T1000 (cell line): ENCODE data around the gene N4BP3.
"Not testable (repeated sequence)": the region's sequence is repeated elsewhere in the genome, so short reads cannot be mapped to it uniquely, and the experiment has no call there.

Experiments
- DNase-seq: peaks from one replicate; lab custom pipeline; 2025; ENCODE audit warnings: mixed read lengths; lab: John Stamatoyannopoulos, UW

Gene N4BP3

DNA sequence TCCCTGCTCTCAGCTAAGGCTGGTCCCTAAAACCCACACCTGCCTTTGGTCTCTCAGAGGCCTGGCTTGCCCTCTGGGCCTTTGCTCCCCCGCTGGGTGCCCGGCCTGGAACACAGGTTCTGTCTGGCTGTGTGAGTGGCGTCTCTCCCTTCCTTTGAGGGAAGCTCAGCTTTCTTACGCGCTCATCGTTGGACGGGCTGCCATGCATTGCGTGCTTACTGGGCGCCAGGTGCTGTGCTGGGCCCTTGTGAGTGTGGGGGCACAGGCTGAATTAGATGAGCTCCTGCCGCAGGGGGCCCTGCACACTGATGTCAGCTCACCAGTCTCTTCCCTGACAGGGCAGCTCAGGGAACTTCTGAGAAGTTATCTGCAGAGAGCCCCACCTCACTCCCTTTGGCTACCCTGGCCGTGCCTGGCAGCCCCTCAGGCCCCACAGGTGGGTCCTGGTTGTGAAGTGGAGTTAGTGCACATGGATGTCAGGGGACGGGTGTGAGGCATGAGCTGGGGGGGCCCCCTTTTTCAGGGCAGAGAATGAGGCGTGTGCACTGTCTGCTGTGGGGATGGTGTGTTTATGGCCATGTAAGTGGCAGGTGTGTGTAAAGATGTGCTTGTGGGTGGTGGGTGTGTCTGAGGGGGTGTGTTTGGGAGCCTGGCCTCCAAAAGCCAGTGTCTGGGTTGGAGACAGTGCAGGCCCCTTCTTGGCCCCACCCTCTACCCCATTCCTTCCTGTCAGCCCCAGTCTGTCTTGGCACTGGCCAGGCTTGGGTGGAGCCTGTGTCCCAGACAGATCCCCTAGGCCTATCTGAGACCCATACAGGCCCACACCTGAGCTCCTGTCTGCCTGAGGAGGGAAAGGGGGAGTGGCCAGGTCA, 10.0 kb downstream of the N4BP3 start:
- DNase-seq, result no peak

DNA sequence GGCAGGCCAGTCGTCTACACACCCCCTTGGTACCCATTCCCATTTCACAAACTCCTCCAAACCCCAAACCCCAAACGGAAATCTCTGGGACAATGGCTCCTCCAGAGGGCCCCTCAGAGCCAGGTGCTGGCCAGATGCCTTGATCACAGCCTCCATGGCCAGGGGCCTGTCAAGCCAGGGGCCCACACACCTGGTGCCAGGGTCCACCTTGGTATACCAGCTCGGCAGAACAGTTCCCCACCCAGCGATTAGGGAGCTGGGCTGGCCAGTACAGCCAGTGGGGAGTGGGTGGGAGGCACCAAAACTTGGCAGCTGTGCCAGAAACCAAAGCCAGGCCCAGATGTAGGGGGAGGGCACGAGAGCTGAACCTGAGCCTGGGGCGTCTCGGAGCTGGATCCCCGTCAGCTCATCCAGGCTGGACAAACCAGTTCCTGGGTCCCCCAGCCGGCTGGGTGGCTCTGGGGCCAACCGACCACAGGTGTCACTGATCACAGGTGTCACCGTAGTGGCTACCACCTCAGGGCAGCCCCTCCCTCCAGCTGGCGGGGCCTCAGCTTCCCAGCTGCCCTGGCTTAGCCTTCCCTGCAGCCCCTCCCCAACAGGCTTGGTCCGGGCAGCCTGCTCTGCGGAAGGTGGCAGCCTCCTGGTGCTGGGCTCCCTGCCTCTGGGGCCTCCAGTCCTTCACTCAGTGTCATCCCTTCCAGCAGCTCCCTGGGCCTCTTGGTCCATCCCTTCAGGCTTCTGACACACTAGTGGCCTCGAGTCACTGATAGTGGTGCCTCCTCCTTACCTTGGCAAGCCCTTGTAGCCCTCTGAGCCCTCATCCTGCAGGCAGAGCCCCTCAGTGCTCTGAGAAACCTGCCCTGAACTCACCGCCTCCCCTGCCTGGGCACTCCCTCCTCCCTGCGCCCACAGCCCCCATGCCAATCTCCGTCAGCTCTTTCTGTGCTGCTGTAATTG, 10.9 kb downstream of the N4BP3 start:
- DNase-seq, result no peak

DNA sequence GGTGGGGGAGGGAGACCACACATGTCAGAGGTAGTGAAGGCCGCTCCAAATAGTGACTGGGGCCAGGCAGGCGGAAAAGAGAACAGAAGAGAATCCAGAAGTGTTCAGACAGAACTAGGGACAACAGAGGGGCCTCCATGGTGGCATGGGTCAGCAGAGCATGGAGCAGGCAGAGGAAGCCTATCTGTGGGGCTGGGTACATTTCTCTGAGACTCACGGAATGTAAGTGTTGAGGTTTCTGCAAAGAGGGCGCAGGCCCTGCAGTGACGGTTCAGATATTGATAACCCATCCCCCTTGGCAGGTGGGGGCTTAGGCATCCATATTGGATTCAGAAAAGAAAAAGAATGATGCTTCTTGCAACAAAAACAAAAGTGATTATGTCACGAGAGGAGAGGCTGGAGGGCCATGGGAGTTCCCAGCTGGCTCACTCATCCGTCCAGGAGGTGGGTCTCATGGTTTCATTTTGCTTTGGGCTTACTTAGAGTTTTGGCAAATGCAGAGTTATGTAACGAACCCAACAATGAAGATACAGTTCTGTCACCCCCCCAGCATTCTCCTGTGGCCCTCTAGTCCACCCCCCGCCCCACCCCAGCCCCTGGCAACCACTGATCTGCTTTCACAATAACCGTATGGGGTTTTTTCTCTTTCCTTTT, 12.0 kb downstream of the N4BP3 start:
- DNase-seq, result no peak

DNA sequence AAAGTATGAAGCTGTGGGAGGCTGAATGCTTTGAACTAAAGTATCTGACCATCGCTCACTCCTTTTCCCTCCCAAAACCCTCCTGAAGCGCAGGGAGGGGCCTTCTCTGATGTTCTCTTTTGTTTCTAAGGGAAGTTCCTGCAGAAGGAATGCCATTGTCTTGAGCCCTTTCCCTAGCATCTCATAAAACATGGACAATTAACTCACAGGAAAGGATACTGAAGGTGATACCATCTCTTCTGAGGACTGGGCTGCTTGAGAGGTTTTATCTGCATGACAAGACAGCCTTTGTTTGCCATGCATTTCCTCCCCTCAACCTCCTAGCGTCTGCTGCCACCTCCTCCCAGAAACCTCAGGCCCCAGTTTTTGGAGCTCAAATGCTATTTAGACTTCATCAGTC, 13.2 kb downstream of the N4BP3 start:
- DNase-seq, result no peak

DNA sequence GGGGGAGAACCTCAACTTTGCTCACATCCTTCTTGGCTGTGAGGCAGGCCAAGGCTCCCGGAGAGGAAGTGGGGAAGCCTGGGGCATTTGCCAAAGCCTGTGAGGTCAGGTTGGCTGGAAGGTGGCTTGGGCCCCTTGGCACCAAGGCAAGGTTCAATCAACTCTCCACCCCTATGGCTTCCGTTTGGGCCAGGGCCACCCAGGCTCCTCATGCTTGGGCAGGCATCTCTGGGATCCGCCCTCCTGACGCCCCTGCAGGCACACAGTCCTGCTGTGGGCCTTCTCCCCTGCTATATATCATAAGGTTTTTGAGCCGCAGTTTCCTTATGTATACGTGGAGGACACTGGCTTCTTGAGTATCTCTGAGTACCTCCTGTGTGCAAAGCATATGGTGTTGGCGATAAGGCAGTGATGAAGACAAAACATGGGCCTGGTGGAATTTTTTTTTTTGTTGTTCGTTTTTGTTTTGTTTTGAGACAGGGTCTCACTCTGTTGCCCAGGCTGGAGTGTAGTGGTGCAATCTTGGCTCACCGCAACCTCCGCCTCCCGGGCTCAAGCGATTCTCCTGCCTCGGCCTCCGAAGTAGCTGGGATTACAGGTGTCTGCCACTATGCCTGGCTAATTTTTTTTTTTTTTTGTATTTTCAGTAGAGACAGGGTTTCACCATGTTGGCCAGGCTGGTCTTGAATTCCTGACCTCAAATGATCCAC, 14.1 kb downstream of the N4BP3 start:
- DNase-seq, result not testable (repeated sequence)

DNA sequence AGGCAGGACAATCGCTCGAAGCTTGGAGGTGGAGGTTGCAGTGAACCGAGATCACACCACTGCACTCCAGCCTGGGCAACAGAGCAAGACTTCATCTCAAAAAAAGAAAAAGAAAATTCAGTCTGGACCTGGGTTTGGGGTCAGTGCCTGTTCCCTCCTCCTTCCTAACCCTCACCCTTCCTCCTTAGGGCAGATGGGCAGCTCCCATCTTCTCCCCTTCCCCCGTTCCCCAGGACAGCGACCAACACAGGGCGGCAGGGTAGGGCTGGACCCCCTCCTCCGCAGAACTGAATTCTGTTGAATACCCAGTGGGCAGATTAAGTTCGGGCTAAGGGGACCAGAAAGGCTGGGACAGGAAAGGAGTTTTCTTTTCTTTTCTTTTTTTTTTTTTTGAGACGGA, 16.0 kb downstream of the N4BP3 start:
- DNase-seq, result no peak

DNA sequence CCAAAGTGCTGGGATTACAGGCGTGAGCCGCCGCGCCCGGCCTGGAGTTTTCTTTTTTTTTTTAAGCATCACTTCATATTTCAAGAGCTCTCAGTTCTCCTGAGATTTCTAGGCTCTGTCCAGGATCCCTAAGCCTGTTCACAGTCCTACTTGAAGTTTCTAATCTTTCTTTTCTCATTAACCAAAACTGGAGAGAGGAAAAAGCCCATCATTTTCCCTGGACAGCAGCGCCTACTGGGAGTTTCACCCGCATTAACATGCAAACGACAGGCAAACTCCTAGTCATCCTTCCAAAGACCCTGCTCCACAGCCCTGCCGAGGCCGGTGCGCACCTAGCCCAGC, 16.9 kb downstream of the N4BP3 start:
- not testable (repeated sequence) for DNase-seq

DNA sequence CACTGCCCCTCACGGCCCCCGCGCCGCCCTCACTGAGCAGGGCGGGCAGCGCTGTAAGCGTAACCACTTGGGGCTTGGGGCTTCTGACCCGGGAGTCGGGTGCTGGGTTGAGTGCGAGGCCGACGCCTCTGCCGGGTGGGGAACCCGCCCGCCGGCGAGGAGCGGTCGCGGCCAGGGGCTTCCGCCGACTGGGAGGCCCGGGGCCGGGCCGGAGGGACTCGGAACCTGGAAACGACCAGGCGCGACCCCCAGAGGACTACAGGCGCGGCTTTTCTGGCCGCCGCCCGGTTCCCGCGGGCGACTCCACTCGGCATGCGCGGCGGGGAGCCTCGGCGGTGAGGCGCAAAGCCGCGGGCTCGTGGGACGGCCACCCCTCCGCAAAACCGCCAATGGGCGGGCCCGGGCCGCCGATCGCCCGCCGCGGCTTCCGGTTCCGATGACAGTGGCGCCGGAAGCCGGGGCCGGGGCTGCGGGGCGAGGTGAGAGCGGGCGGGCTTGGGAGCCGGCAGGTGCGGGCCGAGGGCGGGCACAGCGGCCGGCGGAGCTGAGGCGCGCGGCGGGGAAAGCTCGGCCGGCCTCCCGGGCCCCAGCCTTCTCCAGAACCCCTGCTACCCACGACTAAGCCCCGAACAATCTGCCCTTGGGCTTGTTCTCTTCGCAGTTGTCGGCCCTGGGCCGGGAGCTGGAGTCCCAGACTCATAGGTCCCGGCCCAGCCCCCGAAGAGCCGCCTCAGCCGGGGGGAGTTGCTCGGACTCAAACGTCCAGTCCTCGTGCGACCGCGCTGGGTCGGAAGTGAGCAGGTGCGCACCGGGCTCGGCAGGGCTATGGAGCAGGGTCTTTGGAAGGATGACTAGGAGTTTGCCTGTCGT, 17.5 kb downstream of the N4BP3 start, which contains the start of gene RMND5B:
TSS of gene RMND5B (plus strand) at position 439 of the 870 bp plus-strand sequence. CDS start 7,106 bp downstream, outside the sequence.
- peak; percentile 64 for DNase-seq

DNA sequence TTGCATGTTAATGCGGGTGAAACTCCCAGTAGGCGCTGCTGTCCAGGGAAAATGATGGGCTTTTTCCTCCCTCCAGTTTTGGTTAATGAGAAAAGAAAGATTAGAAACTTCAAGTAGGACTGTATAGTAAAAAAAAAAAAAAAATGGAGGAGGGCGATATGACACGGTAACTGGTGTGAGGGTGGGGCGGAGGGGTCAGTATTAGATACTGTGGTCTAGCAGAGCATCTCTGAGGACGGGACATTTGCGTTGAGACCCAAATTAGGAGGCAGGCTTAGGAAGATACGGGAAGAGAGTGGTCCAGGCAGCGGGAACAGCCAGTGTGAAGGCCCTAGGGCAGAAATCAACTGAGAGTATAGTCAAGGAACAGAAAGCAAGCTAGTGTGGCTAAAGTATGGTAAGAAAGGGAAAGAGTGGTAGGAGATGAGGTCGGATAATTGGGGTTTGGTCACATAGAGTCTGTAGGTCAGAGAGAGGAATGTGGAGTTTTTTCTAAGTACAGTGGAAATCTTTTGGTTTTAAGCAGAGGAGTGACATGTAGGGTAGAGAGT, 18.2 kb downstream of the N4BP3 start:
- no peak for DNase-seq

DNA sequence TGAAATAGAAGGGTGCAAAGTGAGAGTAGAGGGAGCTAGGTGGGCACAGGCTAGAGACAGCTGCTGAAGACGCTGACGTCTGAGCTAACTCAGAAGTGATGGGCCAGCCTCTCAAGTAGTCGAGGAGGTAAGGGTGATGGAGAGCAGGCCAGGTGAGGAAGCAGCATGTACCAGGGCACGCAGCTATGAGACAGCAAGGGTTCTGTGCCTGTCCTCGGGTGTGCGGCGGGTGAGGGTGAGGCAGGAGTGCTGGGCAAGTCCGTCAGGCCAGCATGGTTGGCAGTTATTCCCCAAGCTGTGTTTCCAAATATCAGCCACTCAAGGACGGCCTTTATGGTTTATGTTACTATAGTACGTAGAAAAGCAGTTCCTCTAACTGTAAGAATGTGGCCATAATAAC, 23.7 kb downstream of the N4BP3 start:
- no peak for DNase-seq

DNA sequence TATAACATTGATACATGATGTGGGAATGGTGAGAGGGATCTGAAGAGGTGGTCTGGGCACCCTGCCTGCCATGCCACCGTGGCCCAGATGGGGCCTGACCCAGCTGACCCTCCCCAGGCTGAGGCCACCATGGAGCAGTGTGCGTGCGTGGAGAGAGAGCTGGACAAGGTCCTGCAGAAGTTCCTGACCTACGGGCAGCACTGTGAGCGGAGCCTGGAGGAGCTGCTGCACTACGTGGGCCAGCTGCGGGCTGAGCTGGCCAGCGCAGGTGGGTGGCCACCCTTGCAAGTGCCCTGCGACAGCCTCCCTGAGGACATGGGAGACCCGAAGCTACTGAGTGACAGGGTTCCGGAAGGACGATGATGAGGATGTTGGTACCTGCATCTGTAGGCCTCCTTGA, 24.7 kb downstream of the N4BP3 start:
- DNase-seq, result no peak

DNA sequence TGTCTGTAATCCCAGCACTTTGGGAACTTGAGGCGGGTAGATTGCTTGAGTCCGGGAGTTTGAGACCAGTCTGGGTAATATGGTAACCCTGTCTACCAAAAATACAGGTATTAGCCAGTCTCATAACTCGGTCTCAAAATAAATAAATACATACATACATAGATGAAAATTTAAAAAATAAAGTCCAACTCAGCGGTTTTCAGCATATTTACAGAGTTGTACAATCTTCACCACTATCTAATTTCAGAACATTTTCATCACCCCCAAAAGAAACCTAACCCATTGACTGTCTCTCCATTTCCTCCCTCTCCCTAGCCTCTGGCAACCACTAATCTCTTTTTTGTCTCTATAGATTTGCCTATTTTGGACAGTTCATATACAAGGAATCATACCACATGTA, 28.2 kb downstream of the N4BP3 start:
- no peak for DNase-seq

DNA sequence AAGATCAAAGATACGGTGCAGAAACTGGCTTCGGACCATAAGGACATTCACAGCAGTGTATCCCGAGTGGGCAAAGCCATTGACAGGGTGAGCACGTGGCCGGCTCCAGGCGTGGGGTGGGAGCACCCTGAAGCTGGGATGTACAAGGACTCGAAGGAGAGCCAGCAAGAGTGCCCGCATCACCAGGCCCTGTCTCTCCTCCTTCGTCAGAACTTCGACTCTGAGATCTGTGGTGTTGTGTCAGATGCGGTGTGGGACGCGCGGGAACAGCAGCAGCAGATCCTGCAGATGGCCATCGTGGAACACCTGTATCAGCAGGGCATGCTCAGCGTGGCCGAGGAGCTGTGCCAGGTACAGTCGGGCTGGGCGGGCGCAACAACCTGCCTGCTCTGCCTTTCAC, 29.3 kb downstream of the N4BP3 start:
- DNase-seq, result no peak

DNA sequence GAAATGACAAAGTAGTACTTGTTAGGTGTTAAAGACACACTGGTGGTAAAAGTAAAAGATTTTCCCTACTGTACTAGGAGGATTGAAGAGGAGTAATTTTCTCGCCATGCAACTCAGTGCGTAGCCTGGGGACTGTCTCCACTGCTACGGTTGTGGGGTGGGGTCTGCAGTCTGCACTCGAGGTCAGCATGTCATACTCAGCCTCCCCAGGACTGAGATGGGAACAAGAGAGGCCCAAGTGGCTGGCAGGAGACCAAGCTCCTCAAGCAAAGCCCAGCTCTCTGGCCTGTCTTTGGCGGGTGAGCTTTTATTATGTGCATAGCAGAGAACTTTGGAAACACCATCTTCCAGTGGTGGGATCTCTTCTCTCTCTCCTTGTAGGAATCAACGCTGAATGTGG, 29.9 kb downstream of the N4BP3 start:
- no peak for DNase-seq

DNA sequence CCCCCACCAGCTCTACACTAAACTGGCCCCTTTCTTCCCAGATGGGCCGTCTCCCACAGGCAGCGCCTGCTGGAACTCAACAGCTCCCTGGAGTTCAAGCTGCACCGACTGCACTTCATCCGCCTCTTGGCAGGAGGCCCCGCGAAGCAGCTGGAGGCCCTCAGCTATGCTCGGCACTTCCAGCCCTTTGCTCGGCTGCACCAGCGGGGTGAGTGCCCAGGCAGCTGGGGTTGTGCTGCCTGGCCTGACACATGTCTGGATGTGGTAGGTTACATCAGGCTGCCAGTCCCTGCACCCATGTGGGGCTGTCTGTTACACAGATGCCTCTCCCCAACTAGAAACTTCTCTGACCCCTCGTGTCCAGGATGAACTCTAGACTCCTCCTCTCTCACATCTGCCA, 30.6 kb downstream of the N4BP3 start:
- no peak for DNase-seq

DNA sequence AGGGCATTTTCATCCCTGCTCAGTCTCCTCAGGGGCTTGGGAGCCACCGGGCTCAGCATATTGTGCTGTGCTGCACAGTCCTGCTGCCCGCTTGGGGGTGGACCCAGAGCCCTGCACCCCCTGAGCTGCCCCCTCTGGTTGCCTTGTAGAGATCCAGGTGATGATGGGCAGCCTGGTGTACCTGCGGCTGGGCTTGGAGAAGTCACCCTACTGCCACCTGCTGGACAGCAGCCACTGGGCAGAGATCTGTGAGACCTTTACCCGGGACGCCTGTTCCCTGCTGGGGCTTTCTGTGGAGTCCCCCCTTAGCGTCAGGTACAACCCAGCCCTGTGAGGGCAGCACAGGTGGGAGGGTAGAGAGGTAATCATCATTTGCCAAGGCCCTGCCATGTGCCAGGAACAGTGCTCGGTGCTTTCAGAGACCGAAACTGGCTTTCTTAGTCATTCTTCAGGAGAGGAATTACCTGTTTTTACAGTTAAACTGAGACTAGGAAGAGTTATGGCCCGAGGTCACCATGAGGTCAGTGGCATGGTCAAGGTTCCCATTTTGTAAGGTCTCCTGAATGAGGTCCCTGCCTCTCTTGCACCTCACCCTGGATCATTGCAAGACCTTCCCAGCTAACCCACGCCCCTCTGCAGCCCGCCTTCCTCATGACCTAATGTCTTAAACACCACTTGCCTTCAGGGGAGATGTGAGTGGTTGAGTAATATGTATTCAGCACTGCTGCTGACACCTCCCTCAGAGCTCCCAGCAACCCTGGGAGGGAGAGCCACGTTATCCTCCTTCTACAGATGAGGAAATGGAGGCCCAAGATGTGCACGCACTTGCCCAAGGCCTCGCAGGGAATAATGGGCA, 32.9 kb downstream of the N4BP3 start:
- peak; percentile 55 for DNase-seq

DNA sequence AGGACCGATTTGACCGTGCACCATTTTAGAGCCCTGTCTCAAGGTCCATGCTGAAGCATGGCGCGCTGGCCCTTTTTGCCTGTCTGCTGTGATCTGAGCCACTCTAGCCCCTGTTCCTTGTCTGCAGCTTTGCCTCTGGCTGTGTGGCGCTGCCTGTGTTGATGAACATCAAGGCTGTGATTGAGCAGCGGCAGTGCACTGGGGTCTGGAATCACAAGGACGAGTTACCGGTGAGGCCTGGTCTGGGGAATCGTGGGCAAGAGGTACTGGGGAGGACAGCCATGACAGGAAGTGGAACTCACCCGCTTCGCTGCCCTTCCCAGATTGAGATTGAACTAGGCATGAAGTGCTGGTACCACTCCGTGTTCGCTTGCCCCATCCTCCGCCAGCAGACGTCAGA, 34.1 kb downstream of the N4BP3 start:
- no peak for DNase-seq

DNA sequence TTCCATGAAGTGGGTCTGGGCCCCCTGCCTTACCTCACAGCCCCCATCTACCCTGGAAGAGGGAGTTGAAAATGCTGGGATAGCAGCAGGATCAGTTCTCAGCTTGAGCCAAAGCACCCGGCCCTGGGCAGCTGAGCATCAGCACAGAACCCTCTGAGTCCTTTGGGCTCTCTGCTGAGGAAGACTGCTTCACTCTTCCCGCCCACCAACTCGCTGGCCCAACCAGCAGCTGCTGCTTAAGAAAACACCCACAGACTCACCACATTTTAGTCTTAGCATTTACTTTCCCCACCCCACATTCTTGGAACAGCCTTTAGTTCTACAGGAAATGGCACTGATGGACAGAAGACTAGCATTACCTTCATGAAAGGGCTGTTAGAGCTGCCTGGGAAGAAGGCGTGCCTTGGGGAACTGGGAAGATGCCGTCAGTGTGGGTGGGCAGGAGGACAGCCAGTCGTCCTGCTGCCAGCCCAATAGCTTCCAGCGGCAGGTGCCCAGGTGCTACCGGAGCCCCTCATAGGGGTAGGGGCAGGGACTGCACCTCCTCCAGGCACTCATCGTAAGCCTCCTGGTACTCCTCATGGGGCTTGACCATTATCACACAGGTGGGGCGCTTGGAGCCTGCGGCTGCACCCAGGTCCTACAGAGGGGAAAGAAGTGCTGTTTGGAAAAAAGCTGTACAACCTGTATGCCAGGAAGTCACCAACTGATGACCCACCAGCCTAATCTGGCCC, 36.0 kb downstream of the N4BP3 start:
- DNase-seq, result no peak
